Pancreas (tissue), 10 donors: Measurements from ENCODE around the gene NCL. TPM values are rescaled to one million over a fixed set of nuclear protein-coding genes. Genes with fewer than 3 reads are reported as not detected.

Source experiments
- ATAC-seq, 4 donors: fragments of 200-7000 bp; cut with Tn5 transposase; one replicate each; pipeline versions ENCODE4 v1.8.0 to v1.9.1; 2020; ENCODE audit warnings: mild to moderate bottlenecking in 4 of 4, moderate library complexity in 4 of 4
- DNase-seq, 6 donors: peaks; one replicate each; pipeline ENCODE4 v3.0.0-alpha.2; 2020
- FAIRE-seq: peaks from 2 replicates; lab custom pipeline; 2012; peaks lifted over from hg19 to GRCh38; lab: Jason Lieb, UNC
- H3K27ac ChIP-seq, 4 donors: fragments of 200-600 bp; sonication (generic); 1 replicate in 3 of 4; 2 replicates in 1 of 4; pipeline versions ENCODE4 v1.5.0 to v1.8.0; 2020
- H3K27me3 ChIP-seq, 4 donors: fragments of 200-600 bp; one replicate each; pipeline ENCODE4 v1.8.0; 2021
- H3K36me3 ChIP-seq, 3 donors: fragments of 200-600 bp; sonication (generic) in 1 of 3; one replicate each; pipeline versions ENCODE4 v1.5.0 to v1.8.0; 2020 to 2021
- H3K4me1 ChIP-seq, 3 donors: fragments of 200-600 bp; one replicate each; pipeline ENCODE4 v1.8.0; 2021
- H3K4me3 ChIP-seq, 4 donors: fragments of 200-600 bp; sonication (generic) in 2 of 4; one replicate each; pipeline versions ENCODE4 v1.5.0 to v1.8.0; 2020 to 2021
- H3K9me3 ChIP-seq, 4 donors: fragments of 200-600 bp; one replicate each; pipeline ENCODE4 v1.8.0; 2021
- WGBS, 2 donors: extraction: QIAGEN DNeasy Blood & Tissue Kit; methylation state at CpG; one replicate each; pipeline ENCODE4 v1.1.7; 2013; 5-methylcytosine and 5-hydroxymethylcytosine counted together
- intact Hi-C, 3 donors: fragments of 100-400 bp; cut with DNase I; formaldehyde crosslinking; loops; one replicate each; pipeline versions ENCODE4 v1.11.1 to v1.14.2; 2022
- polyA plus RNA-seq, 2 donors: library from polyadenylated mRNA; stranded (reverse); fragments of 200-250 nt; gene quantifications; one replicate each; pipeline ENCODE4 v1.2.3, GENCODE V29; 2013
- total RNA-seq, 6 donors: library from RNA; stranded (reverse); fragmentation: NEBNext Ultra II Directional in 4 of 6; extraction: Animal tissue kit (Norgen Biotek cat#: 25700) in 4 of 6; gene quantifications; one replicate each; pipeline versions ENCODE4 v1.2.1 to v1.2.4, GENCODE V29; 2021 to 2023
- TF ChIP-seq, protein P1 (sequence below), 4 donors: fragments of 200-600 bp; sonication (generic) in 3 of 4; IDR thresholded peaks; one replicate each; pipeline versions ENCODE4 v1.5.0 to v1.8.0; 2021; ENCODE audit warnings: antibody characterized with exemption in 4 of 4
- donor health status: healthy with polysubstance abuse.
- donor health status: DM: no; HTN: no; CAD: no; lungs with moderate emphysema.
- donor health status: DM: no; HTN: no; CAD: no.
- donor health status: control.
- donor health status: control.
- donor health status: Bipolar disorder and iron deficiency.
- donor health status: DM: yes; HTN: yes; CAD: no.
- donor health status: DM: no; HTN: no; CAD: no.
- donor health status: DM: no; HTN: no; CAD: no.
- donor health status: DM: yes; HTN: yes; CAD: no.

Gene NCL, protein sequence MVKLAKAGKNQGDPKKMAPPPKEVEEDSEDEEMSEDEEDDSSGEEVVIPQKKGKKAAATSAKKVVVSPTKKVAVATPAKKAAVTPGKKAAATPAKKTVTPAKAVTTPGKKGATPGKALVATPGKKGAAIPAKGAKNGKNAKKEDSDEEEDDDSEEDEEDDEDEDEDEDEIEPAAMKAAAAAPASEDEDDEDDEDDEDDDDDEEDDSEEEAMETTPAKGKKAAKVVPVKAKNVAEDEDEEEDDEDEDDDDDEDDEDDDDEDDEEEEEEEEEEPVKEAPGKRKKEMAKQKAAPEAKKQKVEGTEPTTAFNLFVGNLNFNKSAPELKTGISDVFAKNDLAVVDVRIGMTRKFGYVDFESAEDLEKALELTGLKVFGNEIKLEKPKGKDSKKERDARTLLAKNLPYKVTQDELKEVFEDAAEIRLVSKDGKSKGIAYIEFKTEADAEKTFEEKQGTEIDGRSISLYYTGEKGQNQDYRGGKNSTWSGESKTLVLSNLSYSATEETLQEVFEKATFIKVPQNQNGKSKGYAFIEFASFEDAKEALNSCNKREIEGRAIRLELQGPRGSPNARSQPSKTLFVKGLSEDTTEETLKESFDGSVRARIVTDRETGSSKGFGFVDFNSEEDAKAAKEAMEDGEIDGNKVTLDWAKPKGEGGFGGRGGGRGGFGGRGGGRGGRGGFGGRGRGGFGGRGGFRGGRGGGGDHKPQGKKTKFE
- total RNA-seq (100 to 1,000 TPM; 214 to 364 (median 227) TPM), polyA plus RNA-seq (100 to 1,000 TPM in 1 of 2 donors, 10 to 100 TPM in 1; 69.9 to 117 TPM)

DNA sequence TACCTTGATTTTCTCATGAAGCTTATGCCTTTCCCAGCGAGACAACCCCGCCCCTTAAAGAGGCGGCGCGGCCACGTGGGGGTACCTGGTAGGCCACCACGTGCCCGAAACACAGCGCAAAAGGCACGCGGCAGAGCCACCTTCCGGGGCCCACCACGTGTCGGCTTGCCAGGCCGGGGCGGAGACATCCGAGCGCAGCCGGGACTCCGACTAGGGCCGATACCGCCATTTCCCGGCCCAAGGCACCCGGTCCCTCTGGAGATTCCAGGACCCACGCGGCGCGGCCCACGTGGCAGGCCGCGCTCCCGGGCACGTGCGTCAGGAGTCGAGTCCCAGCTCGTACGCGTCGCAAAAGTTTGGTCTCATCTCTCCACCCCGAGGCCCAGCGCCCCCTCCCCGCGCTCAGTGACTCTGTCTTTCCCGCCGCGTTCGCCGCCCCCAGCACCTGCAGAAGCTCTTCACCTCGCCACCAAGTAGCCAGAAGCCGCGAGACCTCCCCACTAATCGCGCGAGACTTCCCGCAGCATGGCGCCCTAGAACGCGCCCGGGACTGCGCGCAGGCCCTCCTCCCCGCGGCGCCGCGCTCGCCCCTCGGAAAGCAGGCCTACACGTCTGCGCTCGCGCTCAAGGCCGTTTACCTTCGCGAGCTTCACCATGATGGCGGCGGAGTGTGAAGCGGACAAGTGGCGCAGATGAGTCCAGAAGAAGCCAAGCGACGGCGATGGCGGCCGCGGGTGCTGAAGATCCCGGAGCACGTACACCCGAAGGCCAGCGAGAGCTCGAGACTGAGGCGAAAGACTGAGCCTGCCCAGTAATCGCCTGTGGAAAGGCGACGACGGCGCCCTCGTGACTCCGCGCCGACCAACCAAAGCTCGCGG is at the start of gene NCL:
NCL (minus strand) TSS at position 787 of the 878 bp plus-strand sequence; CDS start at position 656, 131 bp downstream.
- peaks cover 10 to 19% (median 16%) of the 10 kb centered on the region in 3 donors for H3K4me1 ChIP-seq
- H3K27ac ChIP-seq, result peak within 1 kb of the TSS; percentile 95 to 99 (median 99)
- ATAC-seq (peak; percentile 62 to 92 (median 74)), DNase-seq (peak; percentile 82 to 90 (median 84)), FAIRE-seq (no peak)
- peak within 1 kb of the TSS; percentile 82 to 96 (median 88) for H3K4me3 ChIP-seq
- H3K9me3 ChIP-seq, result no peaks in the 10 kb centered on the region
- H3K27me3 ChIP-seq, result no peaks in the 10 kb centered on the region
- WGBS, 2 donors, result 0% methylated on average over 98 to 102 of the region's 102 CpGs
- intact Hi-C loops, result no loop called here
- TF ChIP-seq, protein P1, sequence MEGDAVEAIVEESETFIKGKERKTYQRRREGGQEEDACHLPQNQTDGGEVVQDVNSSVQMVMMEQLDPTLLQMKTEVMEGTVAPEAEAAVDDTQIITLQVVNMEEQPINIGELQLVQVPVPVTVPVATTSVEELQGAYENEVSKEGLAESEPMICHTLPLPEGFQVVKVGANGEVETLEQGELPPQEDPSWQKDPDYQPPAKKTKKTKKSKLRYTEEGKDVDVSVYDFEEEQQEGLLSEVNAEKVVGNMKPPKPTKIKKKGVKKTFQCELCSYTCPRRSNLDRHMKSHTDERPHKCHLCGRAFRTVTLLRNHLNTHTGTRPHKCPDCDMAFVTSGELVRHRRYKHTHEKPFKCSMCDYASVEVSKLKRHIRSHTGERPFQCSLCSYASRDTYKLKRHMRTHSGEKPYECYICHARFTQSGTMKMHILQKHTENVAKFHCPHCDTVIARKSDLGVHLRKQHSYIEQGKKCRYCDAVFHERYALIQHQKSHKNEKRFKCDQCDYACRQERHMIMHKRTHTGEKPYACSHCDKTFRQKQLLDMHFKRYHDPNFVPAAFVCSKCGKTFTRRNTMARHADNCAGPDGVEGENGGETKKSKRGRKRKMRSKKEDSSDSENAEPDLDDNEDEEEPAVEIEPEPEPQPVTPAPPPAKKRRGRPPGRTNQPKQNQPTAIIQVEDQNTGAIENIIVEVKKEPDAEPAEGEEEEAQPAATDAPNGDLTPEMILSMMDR (IDR thresholded peaks at IDR 0.05), result no peak
- H3K36me3 ChIP-seq, result peaks cover 0 to 40% (median 33%) of the 10 kb centered on the region in 3 donors

DNA sequence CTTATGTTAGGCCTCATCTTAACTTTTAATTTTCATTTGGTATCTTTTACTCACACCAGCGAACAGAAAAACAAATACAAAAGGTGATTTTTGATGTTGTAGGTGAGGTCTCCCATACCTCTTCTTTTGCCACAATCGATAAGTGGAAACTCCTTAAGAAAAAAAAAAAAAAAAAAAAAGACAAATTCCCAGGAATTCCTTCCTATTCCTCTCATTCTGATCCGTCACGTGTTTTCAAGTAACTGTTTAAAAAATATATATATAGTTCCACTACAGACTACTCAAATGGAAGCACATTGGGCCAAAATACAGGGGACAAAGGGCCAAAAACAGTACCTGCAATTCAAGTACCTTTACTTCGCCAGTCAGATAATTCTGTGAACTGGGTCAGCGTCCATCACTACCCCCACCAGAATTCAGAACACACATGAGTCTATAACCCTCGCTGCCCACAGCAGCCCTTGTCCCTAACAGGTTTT is 49.5 kb upstream of the NCL start:
- intact Hi-C loops, result no loop called here
- peak overlapping the region; percentile 49 to 64 (median 54) for H3K4me3 ChIP-seq

DNA sequence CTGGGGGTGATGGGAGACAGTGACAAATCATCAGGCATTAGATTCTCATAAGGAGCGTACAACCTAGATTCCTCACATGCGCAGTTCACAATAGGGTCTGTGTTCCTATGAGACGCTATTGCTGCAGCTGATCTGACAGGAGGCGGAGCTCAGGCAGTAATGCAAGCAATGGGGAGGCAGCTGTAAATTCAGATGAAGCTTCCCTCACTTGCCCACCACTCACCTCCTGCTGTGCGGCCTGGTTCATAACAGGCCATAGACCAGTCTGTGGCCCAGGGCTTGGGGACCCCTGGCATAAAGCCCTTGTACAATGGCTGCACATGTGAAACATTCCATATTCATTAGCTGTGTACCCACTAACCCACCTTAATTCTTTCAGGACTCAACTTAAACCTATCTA is 47.9 kb upstream of the NCL start:
- Histone ChIP-seq H3K27me3 (no peaks in the 10 kb centered on the region), H3K9me3 (no peaks in the 10 kb centered on the region), H3K27ac (no peak overlapping the region), H3K4me3 (no peak overlapping the region), H3K4me1 (peaks cover 0 to 11% (median 11%) of the 10 kb centered on the region in 3 donors), H3K36me3 (no peaks in the 10 kb centered on the region)
- no peak for FAIRE-seq
- TF ChIP-seq, protein P1 (IDR thresholded peaks at IDR 0.05), result no peak
- intact Hi-C loops, result no loop called here
- 42 to 60% methylated on average over 5 of the region's 5 CpGs for WGBS, 2 donors
- ATAC-seq, result no peak
- DNase-seq, result peak in 1 of 6 donors; percentile 12

More for the DNA sequence above, 49.5 kb upstream of the NCL start:
- FAIRE-seq, result no peak
- TF ChIP-seq, protein P1 (IDR thresholded peaks at IDR 0.05), result no peak
- WGBS, 2 donors, result 7 to 10% methylated on average over 7 of the region's 7 CpGs
- no peaks in the 10 kb centered on the region for H3K36me3 ChIP-seq
- peak overlapping the region in 3 of 4 donors; percentile 47 to 82 (median 82) for H3K27ac ChIP-seq
- ATAC-seq, result no peak
- peaks cover 7 to 11% (median 11%) of the 10 kb centered on the region in 3 donors for H3K4me1 ChIP-seq
- no peak for DNase-seq
- no peaks in the 10 kb centered on the region for H3K27me3 ChIP-seq
- H3K9me3 ChIP-seq, result no peaks in the 10 kb centered on the region

DNA sequence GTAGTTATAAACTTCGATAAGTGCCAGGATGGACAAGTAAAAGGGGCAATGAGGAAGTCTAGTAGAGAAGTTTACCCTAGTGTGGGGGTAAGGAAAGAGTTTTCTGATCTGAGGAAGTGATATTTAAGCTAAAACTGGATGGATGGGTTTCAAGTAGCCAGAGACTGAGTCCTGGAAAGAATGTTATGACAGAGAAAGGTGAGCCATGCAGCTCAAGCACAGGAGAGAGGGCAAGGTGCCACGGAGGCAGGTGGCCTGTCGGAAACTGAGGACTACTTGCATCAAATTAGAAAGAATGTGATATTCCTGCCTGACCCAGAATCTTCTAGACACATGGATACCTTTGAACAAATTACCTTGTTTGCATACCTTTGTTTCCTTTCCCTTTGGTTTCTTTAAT is 39.5 kb upstream of the NCL start:
- TF ChIP-seq, protein P1 (IDR thresholded peaks at IDR 0.05), result no peak
- no peaks in the 10 kb centered on the region for H3K9me3 ChIP-seq
- H3K36me3 ChIP-seq, result peaks cover 0 to 5% (median 0%) of the 10 kb centered on the region in 3 donors
- no peaks in the 10 kb centered on the region for H3K27me3 ChIP-seq
- WGBS, 2 donors, result 87 to 90% methylated on average over 3 of the region's 3 CpGs
- H3K4me3 ChIP-seq, result no peak overlapping the region
- intact Hi-C loops, result no loop called here
- no peak for FAIRE-seq
- no peak for DNase-seq
- ATAC-seq, result no peak
- H3K27ac ChIP-seq, result no peak overlapping the region
- H3K4me1 ChIP-seq, result no peaks in the 10 kb centered on the region
